HG03066 (cell line): ENCODE data around the gene CLTA.

Experiments
- ATAC-seq: cut with Tn5 transposase; IDR thresholded peaks from one replicate; pipeline ENCODE4 v1.9.1; 2021; ENCODE audit warnings: low read depth; ENCODE audit not compliant: unreplicated experiment

The CLTA gene

DNA sequence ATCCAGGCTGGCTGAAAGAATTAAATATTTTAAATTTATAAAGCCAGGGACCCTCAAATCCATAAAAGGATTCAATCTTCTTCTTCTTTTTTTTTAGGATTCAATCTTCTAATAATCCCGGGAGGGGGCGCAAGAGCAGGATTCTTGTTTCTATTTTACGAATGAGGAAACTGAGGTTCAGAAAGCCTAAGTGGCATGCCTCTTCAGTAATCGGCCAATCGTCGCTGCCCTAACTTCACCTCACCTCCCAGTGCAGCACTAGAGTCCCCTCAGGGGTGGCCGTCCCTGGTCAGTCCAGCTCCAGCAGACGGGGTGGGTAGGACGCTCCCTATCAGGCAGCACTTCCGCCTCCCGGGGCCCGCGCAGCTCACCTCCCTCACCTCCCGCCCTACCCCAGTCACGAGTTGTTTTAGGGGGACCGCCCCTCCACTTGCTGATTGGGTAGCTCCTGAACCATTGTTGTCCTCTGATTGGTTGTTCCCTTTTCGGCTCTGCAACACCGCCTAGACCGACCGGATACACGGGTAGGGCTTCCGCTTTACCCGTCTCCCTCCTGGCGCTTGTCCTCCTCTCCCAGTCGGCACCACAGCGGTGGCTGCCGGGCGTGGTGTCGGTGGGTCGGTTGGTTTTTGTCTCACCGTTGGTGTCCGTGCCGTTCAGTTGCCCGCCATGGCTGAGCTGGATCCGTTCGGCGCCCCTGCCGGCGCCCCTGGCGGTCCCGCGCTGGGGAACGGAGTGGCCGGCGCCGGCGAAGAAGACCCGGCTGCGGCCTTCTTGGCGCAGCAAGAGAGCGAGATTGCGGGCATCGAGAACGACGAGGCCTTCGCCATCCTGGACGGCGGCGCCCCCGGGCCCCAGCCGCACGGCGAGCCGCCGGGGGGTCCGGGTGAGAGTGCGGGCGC is at the start of gene CLTA:
Gene CLTA (plus strand): TSS at position 534 of the 902 bp plus-strand sequence. CDS start 136 bp downstream, at position 670.
- ATAC-seq: peak; percentile 98

DNA sequence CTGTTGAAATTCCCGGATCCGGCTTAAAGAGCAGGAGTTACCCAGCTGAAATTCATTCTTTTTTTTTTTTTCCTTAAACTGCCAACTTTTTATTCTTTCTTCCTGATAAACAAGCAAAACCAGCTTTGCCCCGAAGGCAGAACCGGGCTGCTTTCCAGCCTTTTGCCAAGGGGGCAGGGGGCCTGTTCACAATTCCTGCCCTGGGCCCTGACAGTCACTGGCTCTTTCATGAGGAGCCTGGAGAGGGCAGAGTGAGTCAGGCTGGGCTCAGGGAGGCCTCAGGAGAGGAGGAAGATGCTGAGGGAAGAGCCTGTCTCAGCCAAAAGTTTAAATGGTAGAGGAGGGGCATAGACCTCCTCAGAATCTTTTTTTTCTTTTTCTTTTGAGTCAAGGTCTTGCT is 49.4 kb upstream of the CLTA start:
- no peak for ATAC-seq

DNA sequence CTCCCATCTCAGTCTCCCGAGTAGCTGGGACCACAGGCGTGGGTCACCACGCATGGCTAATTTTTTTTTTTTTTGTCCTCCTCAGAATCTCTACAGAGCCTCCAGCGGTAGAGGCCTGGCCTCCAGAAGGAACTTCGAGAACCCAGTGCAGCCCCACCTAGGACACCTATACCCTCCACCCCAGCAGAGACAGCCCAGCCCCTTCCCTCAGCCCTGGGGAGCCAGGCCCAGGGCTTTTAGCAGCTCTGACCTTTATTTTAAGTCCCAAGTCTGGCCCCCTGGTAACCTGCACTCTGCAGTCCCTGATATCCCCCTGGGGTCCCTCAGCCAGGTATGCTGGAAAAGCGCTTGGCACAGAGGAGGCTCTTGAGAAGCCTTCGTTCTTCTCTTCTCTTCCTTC is 49.0 kb upstream of the CLTA start:
- ATAC-seq: no peak

GRCh38 chr9:36142510-36143244 is 48.0 kb upstream of the CLTA start:
- ATAC-seq: no peak

DNA sequence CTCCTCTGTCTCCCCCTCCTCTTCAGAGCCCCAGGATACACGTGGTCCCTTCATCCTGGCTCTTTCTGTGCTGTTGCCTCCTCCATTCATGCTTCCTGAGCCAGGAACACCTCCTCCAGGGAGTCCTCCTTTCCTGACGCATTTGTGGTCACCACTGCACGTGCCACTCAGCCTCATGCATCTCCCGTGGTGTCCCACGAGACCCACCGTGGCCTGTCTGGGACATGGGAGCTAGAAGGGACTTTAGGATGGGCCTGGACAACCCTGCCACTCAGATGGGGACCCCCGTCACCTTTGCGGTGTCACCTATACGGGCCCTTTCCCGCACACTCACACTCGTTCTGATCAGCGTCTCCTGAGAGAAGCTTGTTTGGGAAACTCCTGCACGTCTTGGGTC is 47.5 kb upstream of the CLTA start:
- no peak for ATAC-seq

- no peak for ATAC-seq
Observed at GRCh38 chr9:36144309-36145232, 46.1 kb upstream of the CLTA start.

GRCh38 chr9:36145970-36146369 is 44.8 kb upstream of the CLTA start:
- no peak for ATAC-seq

- no peak for ATAC-seq
Observed at GRCh38 chr9:36146651-36147050, 44.1 kb upstream of the CLTA start.

- no peak for ATAC-seq
Observed at GRCh38 chr9:36147441-36148175, 43.1 kb upstream of the CLTA start.

- no peak for ATAC-seq
Observed at GRCh38 chr9:36148311-36149051, 42.2 kb upstream of the CLTA start.

- ATAC-seq: no peak
Observed at GRCh38 chr9:36149197-36149596, 41.5 kb upstream of the CLTA start.

GRCh38 chr9:36150574-36151315 is 40.0 kb upstream of the CLTA start:
- ATAC-seq: no peak

- ATAC-seq: peak; percentile 86
Observed at GRCh38 chr9:36151316-36152210, 39.2 kb upstream of the CLTA start.

DNA sequence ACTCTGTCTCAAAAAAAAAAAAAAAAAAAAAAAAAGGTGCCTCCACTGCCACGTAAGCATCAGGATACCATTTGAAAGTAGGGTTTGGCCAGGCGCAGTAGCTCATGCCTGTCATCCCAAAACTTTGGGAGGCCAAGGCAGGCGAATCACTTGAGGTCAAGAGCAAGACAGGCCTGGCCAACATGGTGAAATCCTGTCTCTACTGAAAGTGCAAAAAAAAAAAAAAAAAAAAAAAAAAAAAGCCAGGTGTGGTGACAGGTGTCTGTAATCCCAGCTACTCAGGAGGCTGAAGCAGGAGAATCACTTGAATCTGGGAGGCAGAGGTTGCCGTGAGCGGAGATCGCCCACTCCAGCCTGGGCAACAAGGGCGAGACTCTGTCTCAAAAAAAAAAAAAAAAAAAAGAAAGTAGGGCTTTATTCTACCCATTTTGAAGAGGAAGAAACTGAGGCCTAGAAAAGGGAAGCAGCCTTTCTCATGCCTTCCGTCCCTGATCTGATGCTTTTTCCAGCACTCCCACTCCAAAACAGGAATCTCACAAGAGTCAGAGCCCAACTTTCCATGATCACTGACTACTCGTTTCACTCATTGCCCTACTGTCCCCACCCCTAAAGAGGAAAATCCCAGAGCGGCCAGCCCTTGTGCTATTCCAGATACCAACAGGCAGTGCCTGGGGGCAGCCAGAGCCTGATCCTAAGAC is 37.8 kb upstream of the CLTA start:
- ATAC-seq: no peak

GRCh38 chr9:36153746-36154145 is 37.0 kb upstream of the CLTA start:
- ATAC-seq: no peak

DNA sequence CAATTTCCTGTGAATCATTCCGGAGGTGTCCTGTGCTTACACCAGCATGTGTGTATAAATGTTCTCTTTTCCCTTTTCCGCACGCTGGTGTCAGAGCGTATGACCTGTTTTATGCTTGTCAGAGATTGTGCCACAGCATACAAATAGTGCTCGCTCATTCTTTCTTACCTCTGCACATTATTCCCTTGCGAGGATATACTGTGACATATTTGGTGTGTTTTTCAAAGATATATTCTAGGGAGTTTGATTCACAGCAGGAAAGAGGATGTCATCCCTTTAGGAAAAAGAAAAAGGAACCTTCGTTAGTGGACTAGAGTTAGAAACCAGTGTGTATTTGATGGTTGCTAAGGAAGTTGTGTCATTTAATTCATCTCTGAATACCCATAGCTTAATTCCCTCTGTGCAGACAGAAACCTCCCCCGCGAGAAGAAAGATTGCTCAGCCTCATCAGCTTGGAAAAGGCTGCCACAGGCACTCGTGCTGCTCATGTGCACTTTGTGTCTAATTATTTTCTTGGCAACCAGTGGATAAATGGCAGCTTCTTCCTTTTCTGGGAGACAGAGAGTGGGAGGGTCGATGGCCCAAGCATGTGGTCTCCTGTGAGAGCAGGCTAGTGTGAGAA is 36.3 kb upstream of the CLTA start:
- ATAC-seq: no peak

- no peak for ATAC-seq
Observed at GRCh38 chr9:36156116-36156515, 34.6 kb upstream of the CLTA start.
